Measurements from ENCODE around the gene DIDO1.

- TF ChIP-seq CTCF (IDR thresholded peaks at IDR 0.05) (no peak), POLR2A (IDR thresholded peaks at IDR 0.05) (no peak)
Observed at GRCh38 chr20:62839261-62839660, 87.0 kb downstream of the DIDO1 start.
